Spleen (tissue), 11 donors: ENCODE data around the gene MIEN1. TPM values are rescaled to one million over a fixed set of nuclear protein-coding genes. Genes with fewer than 3 reads are reported as not detected.
"Not testable (repeated sequence)": the region's sequence is repeated elsewhere in the genome, so short reads cannot be mapped to it uniquely, and the experiment has no call there.

ENCODE experiments used
- DNase-seq: peaks from one replicate; pipeline ENCODE4 v3.0.0-alpha.2; 2020
- H3K27ac ChIP-seq, 8 donors: fragments of 200-600 bp; sonication (generic) in 7 of 8; 1 replicate in 4 of 8; 2 replicates in 4 of 8; pipeline versions ENCODE4 v1.5.0 to v1.8.0; 2016 to 2021; ENCODE audit warnings: inconsistent platforms in 4 of 8, mild to moderate bottlenecking in 4 of 8, moderate library complexity in 1 of 8
- H3K27me3 ChIP-seq, 7 donors: fragments of 200-600 bp; sonication (generic) in 6 of 7; replicated peaks in 1 of 7; 1 replicate in 4 of 7; 2 replicates in 3 of 7; pipeline versions ENCODE4 v1.5.0 to v1.8.0; 2016 to 2021; ENCODE audit warnings: inconsistent platforms in 3 of 7, mild to moderate bottlenecking in 1 of 7
- H3K36me3 ChIP-seq, 6 donors: fragments of 200-600 bp; sonication (generic) in 5 of 6; 1 replicate in 4 of 6; 2 replicates in 2 of 6; pipeline versions ENCODE4 v1.5.0 to v1.8.0; 2016 to 2021; ENCODE audit warnings: inconsistent platforms in 2 of 6
- H3K4me1 ChIP-seq, 6 donors: fragments of 200-600 bp; sonication (generic) in 5 of 6; 1 replicate in 3 of 6; 2 replicates in 3 of 6; pipeline versions ENCODE4 v1.5.0 to v1.8.0; 2016 to 2021; ENCODE audit warnings: inconsistent platforms in 3 of 6
- H3K4me3 ChIP-seq, 8 donors: fragments of 200-600 bp; sonication (generic) in 7 of 8; 1 replicate in 4 of 8; 2 replicates in 4 of 8; pipeline versions ENCODE4 v1.5.0 to v1.8.0; 2016 to 2021; ENCODE audit warnings: inconsistent platforms in 4 of 8, mild to moderate bottlenecking in 4 of 8, moderate library complexity in 2 of 8
- H3K9me3 ChIP-seq, 8 donors: fragments of 200-600 bp; sonication (generic) in 7 of 8; 1 replicate in 4 of 8; 2 replicates in 4 of 8; pipeline versions ENCODE4 v1.5.0 to v1.8.0; 2016 to 2021; ENCODE audit warnings: inconsistent platforms in 4 of 8
- CTCF ChIP-seq, 11 experiments: fragments of 200-600 bp in 7 of 11; fragments of 450-650 bp in 4 of 11; sonication (generic) in 4 of 11; IDR thresholded peaks in 8 of 11; conservative IDR thresholded peaks in 3 of 11; 1 replicate in 7 of 11; 2 replicates in 4 of 11; pipeline versions ENCODE4 v1.4.0 to v1.8.0; 2016 to 2021; ENCODE audit warnings: antibody characterized with exemption in 11 of 11, inconsistent platforms in 4 of 11, mild to moderate bottlenecking in 1 of 11
- POLR2A ChIP-seq, 3 donors: fragments of 450-650 bp; IDR thresholded peaks; one replicate each; pipeline ENCODE4 v1.5.1; 2017; ENCODE audit warnings: antibody characterized with exemption in 3 of 3, mild to moderate bottlenecking in 1 of 3
- POLR2AphosphoS5 ChIP-seq, 3 donors: sonication (generic); formaldehyde crosslinking; IDR thresholded peaks; one replicate each; pipeline ENCODE4 v1.5.1; 2017; ENCODE audit warnings: antibody characterized with exemption in 3 of 3
- WGBS, 5 donors: extraction: QIAGEN DNeasy Blood & Tissue Kit in 3 of 5; methylation state at CpG; one replicate each; pipeline versions ENCODE4 v1.1.5 to v1.1.7; 2013 to 2018; 5-methylcytosine and 5-hydroxymethylcytosine counted together
- intact Hi-C: fragments of 100-400 bp; cut with DNase I; formaldehyde crosslinking; loops from one replicate; pipeline ENCODE4 v1.15.0; 2023; ENCODE audit warnings: low total_unique reads
- polyA plus RNA-seq, 3 donors: library from polyadenylated mRNA; stranded (reverse); fragments of 200-250 nt; gene quantifications; one replicate each; pipeline ENCODE4 v1.2.1, GENCODE V29; 2013
- total RNA-seq, 7 donors: library from RNA; depleted of rRNA in 3 of 7; stranded (reverse); fragments of >200 nt in 3 of 7; fragmentation: NEBNext Ultra II Directional in 4 of 7; extraction: Animal tissue kit (Norgen Biotek cat#: 25700) in 4 of 7; gene quantifications; one replicate each; pipeline versions ENCODE4 v1.1.0 to v1.2.1, GENCODE V29; 2016 to 2021
- donor health status: healthy with polysubstance abuse.
- donor health status: DM: no; HTN: no; CAD: no; lungs with moderate emphysema.
- donor health status: DM: no; HTN: no; CAD: no.
- donor health status: Bipolar disorder and iron deficiency.
- donor health status: healthy.
- donor health status: DM: no; HTN: no; CAD: no.
- donor health status: DM: yes; HTN: yes; CAD: no.

Gene MIEN1
- total and polyA plus RNA-seq, 10 donors, result 28.0 to 85.2 (median 51.5) TPM

GRCh38 chr17:39716073-39716818 is 14.1 kb downstream of the MIEN1 start:
- Histone ChIP-seq H3K4me1 (no peaks in the 10 kb centered on the region), H3K9me3 (no peaks in the 10 kb centered on the region), H3K27ac (no peak overlapping the region), H3K36me3 (peaks cover 0 to 39% (median 6%) of the 10 kb centered on the region in 6 donors), H3K4me3 (no peak overlapping the region), H3K27me3 (no peaks in the 10 kb centered on the region)
- 88 to 95% (median 93%) methylated on average over 12 to 15 of the region's 15 CpGs for WGBS, 5 donors
- DNase-seq, result no peak
- intact Hi-C loops, result no loop called here
- no peak for TF ChIP-seq POLR2AphosphoS5 (IDR thresholded peaks at IDR 0.05)

GRCh38 chr17:39715375-39716072 is 14.8 kb downstream of the MIEN1 start:
- no peak overlapping the region for H3K27ac ChIP-seq
- no peak for DNase-seq
- no peak overlapping the region for H3K4me3 ChIP-seq
- H3K36me3 ChIP-seq, result peaks cover 0 to 39% (median 6%) of the 10 kb centered on the region in 6 donors
- TF ChIP-seq CTCF (IDR thresholded peaks at IDR 0.05 in 8 of 11, conservative IDR thresholded peaks at IDR 0.05 in 3 of 11), result no peak
- TF ChIP-seq POLR2A (IDR thresholded peaks at IDR 0.05), result no peak
- no peak for TF ChIP-seq POLR2AphosphoS5 (IDR thresholded peaks at IDR 0.05)
- intact Hi-C loops, result no loop called here
- WGBS, 5 donors, result 91 to 97% (median 92%) methylated on average over 18 of the region's 18 CpGs
- H3K4me1 ChIP-seq, result no peaks in the 10 kb centered on the region
- H3K9me3 ChIP-seq, result no peaks in the 10 kb centered on the region
- no peaks in the 10 kb centered on the region for H3K27me3 ChIP-seq

- Histone ChIP-seq H3K4me3 (no peak overlapping the region), H3K4me1 (no peaks in the 10 kb centered on the region), H3K36me3 (peaks cover 0 to 44% (median 6%) of the 10 kb centered on the region in 6 donors), H3K9me3 (no peaks in the 10 kb centered on the region), H3K27ac (no peak overlapping the region), H3K27me3 (no peaks in the 10 kb centered on the region)
- no peak for DNase-seq
- TF ChIP-seq CTCF (IDR thresholded peaks at IDR 0.05 in 8 of 11, conservative IDR thresholded peaks at IDR 0.05 in 3 of 11), result no peak
- no peak for TF ChIP-seq POLR2A (IDR thresholded peaks at IDR 0.05)
- TF ChIP-seq POLR2AphosphoS5 (IDR thresholded peaks at IDR 0.05), result no peak
- WGBS, 5 donors, result 87 to 100% (median 92%) methylated on average over 4 of the region's 4 CpGs
- intact Hi-C loops, result no loop called here
Measured at GRCh38 chr17:39714234-39714633, 16.1 kb downstream of the MIEN1 start.

GRCh38 chr17:39711851-39712250 is 18.5 kb downstream of the MIEN1 start:
- 88 to 94% (median 91%) methylated on average over 10 of the region's 10 CpGs for WGBS, 5 donors
- TF ChIP-seq POLR2AphosphoS5 (IDR thresholded peaks at IDR 0.05), result no peak
- no peak for TF ChIP-seq CTCF (IDR thresholded peaks at IDR 0.05 in 8 of 11, conservative IDR thresholded peaks at IDR 0.05 in 3 of 11)
- no peak for TF ChIP-seq POLR2A (IDR thresholded peaks at IDR 0.05)
- no peak for DNase-seq
- Histone ChIP-seq H3K27ac (no peak overlapping the region), H3K4me1 (peaks cover 0 to 7% (median 0%) of the 10 kb centered on the region in 6 donors), H3K4me3 (no peak overlapping the region), H3K36me3 (peaks cover 0 to 61% (median 6%) of the 10 kb centered on the region in 6 donors), H3K27me3 (no peaks in the 10 kb centered on the region), H3K9me3 (no peaks in the 10 kb centered on the region)
- intact Hi-C loops, result no loop called here

- H3K9me3 ChIP-seq, intact Hi-C loops, DNase-seq, H3K4me3 ChIP-seq, H3K4me1 ChIP-seq, H3K27me3 ChIP-seq, H3K27ac ChIP-seq: not testable (repeated sequence)
- 85 to 92% (median 91%) methylated on average over 11 of the region's 11 CpGs for WGBS, 5 donors
- H3K36me3 ChIP-seq, result peaks cover 0 to 56% (median 5%) of the 10 kb centered on the region in 6 donors
Measured at GRCh38 chr17:39711071-39711470, 19.3 kb downstream of the MIEN1 start.
